ENCODE results near the gene USP34. TPM values are rescaled to one million over a fixed set of nuclear protein-coding genes. Genes with fewer than 3 reads are reported as not detected.

Gene USP34
- total and polyA plus RNA-seq, 2 of the 8 experiments (the other 6 are each of a cell fraction or from before 2014, with no cell fraction given): 56.7 to 91.7 TPM

GRCh38 chr2:61173116-61173515 is 297.8 kb downstream of the USP34 start:
- no peak for DNase-seq (ENCODE audit: low read depth in 1 of 2, low spot score in 2 of 2)
- Histone ChIP-seq H3K4me1 (replicated peaks in 1 of 4; ENCODE audit: control insufficient read depth in 3 of 4, insufficient read depth in 4 of 4, low read length in 3 of 4) (peaks cover 0 to 5% (median under 1%) of the 10 kb centered on the region in 4 experiments; a peak in 2 of 7 replicates), H2BK12ac (ENCODE audit: low read depth, low read length) (no peak overlapping the region), H4K8ac (ENCODE audit: extremely low read depth, insufficient read depth, low read length) (no peak overlapping the region), H3K9me3 (ENCODE audit: insufficient read depth in 2 of 2, low read depth in 1 of 2, low read length in 1 of 2) (no peaks in the 10 kb centered on the region), H3K4me2 (ENCODE audit: insufficient read depth in 1 of 2, low read depth in 2 of 2, low read length in 2 of 2) (no peak overlapping the region), H2AK5ac (ENCODE audit: low read depth, low read length) (no peak overlapping the region), H3K18ac (ENCODE audit: extremely low read depth, low read length) (no peak overlapping the region), H4K5ac (ENCODE audit: insufficient read length, low read depth, low read length) (no peak overlapping the region), H3K4me3 (ENCODE audit: extremely low read depth in 1 of 4, insufficient read depth in 2 of 4, low read depth in 3 of 4, low read length in 4 of 4) (no peak overlapping the region), H3K14ac (ENCODE audit: insufficient read length) (no peak overlapping the region), H3K27ac (ENCODE audit: low read depth, low read length) (no peak overlapping the region), H2BK15ac (ENCODE audit: low read length) (no peak overlapping the region), H3K23ac (ENCODE audit: insufficient read length) (no peak overlapping the region), H2BK20ac (ENCODE audit: low read length) (no peak overlapping the region), H4K91ac (replicated peaks; ENCODE audit: insufficient read length, low read length) (no peak overlapping the region), H2AFZ (ENCODE audit: low read length) (no peak overlapping the region), H4K20me1 (replicated peaks in 1 of 2; ENCODE audit: control insufficient read depth in 1 of 2, insufficient read depth in 2 of 2, low read length in 2 of 2) (no peaks in the 10 kb centered on the region), H3K79me1 (ENCODE audit: low read depth, low read length) (no peaks in the 10 kb centered on the region), H3K4ac (replicated peaks; ENCODE audit: insufficient read length, low read depth, low read length) (no peak overlapping the region), H3K27me3 (replicated peaks in 1 of 4; ENCODE audit: control insufficient read depth in 3 of 4, extremely low read depth in 1 of 4, insufficient read depth in 3 of 4, low read length in 3 of 4) (peaks cover 0 to 5% (median 2%) of the 10 kb centered on the region in 4 experiments; a peak in 6 of 7 replicates), H3K9ac (replicated peaks in 1 of 4; ENCODE audit: extremely low read depth in 1 of 4, low read depth in 3 of 4, low read length in 3 of 4) (no peak overlapping the region), H3K56ac (replicated peaks; ENCODE audit: insufficient read length, low read depth, low read length) (no peak overlapping the region), H3K79me2 (ENCODE audit: control insufficient read depth in 1 of 2, insufficient read depth in 2 of 2, low read length in 2 of 2) (no peaks in the 10 kb centered on the region), H3K36me3 (ENCODE audit: control insufficient read depth in 2 of 4, insufficient read depth in 4 of 4, low read length in 3 of 4) (no peaks in the 10 kb centered on the region), H2BK120ac (replicated peaks; ENCODE audit: low read depth, low read length) (no peak overlapping the region), H2BK5ac (ENCODE audit: low read depth, low read length) (no peak overlapping the region), H3K23me2 (ENCODE audit: low read depth, low read length) (peaks cover 10% of the 10 kb centered on the region)
- WGBS, 2 experiments (ENCODE audit: extremely low coverage in 1 of 2, insufficient coverage in 1 of 2, insufficient read length in 1 of 2, insufficient replicate concordance in 2 of 2, low coverage in 1 of 2, low lambda C conversion rate in 2 of 2, missing lambda C conversion rate in 1 of 2): 75% methylated on average over 4 of the region's 4 CpGs; no CpG with 5 or more reads in 1 of the 2 experiments
- ChIA-PET CTCF (ENCODE audit: partially characterized antibody) (no interaction called here), POLR2A (ENCODE audit: partially characterized antibody) (no interaction called here)
- no peak for FAIRE-seq
- TF ChIP-seq ZNF274 (IDR thresholded peaks at IDR 0.05; ENCODE audit: borderline replicate concordance, extremely low read depth, low read length) (no peak), CREB1 (IDR thresholded peaks at IDR 0.05) (no peak), BCL11A (IDR thresholded peaks at IDR 0.05; ENCODE audit: low read depth in 2 of 2, low read length in 2 of 2) (no peak), JUN (IDR thresholded peaks at IDR 0.05; ENCODE audit: low read depth, low read length) (no peak), GTF2F1 (IDR thresholded peaks at IDR 0.05; ENCODE audit: borderline replicate concordance, low read depth, low read length) (no peak), MAFK (IDR thresholded peaks at IDR 0.05; ENCODE audit: low read depth, low read length) (no peak), USF2 (IDR thresholded peaks at IDR 0.05; ENCODE audit: low read length) (no peak), RXRA (IDR thresholded peaks at IDR 0.05; ENCODE audit: insufficient read depth, low read depth, low read length) (no peak), HDAC2 (IDR thresholded peaks at IDR 0.05; ENCODE audit: borderline replicate concordance in 1 of 2, low read depth in 2 of 2, low read length in 2 of 2) (no peak), SIN3A (conservative IDR thresholded peaks at IDR 0.05 in 1 of 2, IDR thresholded peaks at IDR 0.05 in 1 of 2; ENCODE audit: low read depth in 1 of 2, low read length in 2 of 2) (no peak), SP4 (IDR thresholded peaks at IDR 0.05; ENCODE audit: low read length) (no peak)

Data from H1 (cell line).